Neural progenitor cell (in vitro differentiated cells): Measurements from ENCODE around the gene MAP7D3.

Source experiments
- CTCF ChIP-seq: fragments of 200-600 bp; sonication (generic); IDR thresholded peaks from 2 replicates; pipeline ENCODE4 v1.5.1; 2017; ENCODE audit warnings: antibody characterized with exemption, mild to moderate bottlenecking
- EZH2 ChIP-seq: fragments of 200-600 bp; sonication (generic); IDR thresholded peaks from 2 replicates; pipeline ENCODE4 v1.6.1; 2017; ENCODE audit warnings: antibody characterized with exemption, mild to moderate bottlenecking, moderate library complexity
- EZH2phosphoT487 ChIP-seq: fragments of 200-600 bp; sonication (generic); IDR thresholded peaks from 2 replicates; pipeline ENCODE4 v1.6.1; 2017; ENCODE audit warnings: antibody characterized with exemption

GRCh38 chrX:136205882-136206380 is 45.3 kb downstream of the MAP7D3 start:
- TF ChIP-seq CTCF: no peak
- no peak for TF ChIP-seq EZH2
- TF ChIP-seq EZH2phosphoT487: no peak
